Esophagus muscularis mucosa (tissue), 4 donors: ENCODE data around the gene PLXNA3.

Experiments used
- EP300 ChIP-seq: sonication (generic); formaldehyde crosslinking; IDR thresholded peaks from one replicate; pipeline ENCODE4 v1.6.1; 2017; ENCODE audit warnings: antibody characterized with exemption
- POLR2A ChIP-seq: fragments of 450-650 bp; IDR thresholded peaks from one replicate; pipeline ENCODE4 v1.6.1; 2017; ENCODE audit warnings: antibody characterized with exemption, moderate library complexity, mild to moderate bottlenecking, low read depth
- POLR2AphosphoS5 ChIP-seq, 2 donors: sonication (generic); formaldehyde crosslinking; IDR thresholded peaks; one replicate each; pipeline ENCODE4 v1.6.1; 2017; ENCODE audit warnings: antibody characterized with exemption in 2 of 2
- TF ChIP-seq, protein P1 (sequence below), 3 experiments: fragments of 200-600 bp in 2 of 3; fragments of 450-650 bp in 1 of 3; sonication (generic) in 2 of 3; IDR thresholded peaks; one replicate each; pipeline ENCODE4 v1.5.1; 2017 to 2019; ENCODE audit warnings: antibody characterized with exemption in 3 of 3, mild to moderate bottlenecking in 2 of 3, moderate library complexity in 1 of 3

DNA sequence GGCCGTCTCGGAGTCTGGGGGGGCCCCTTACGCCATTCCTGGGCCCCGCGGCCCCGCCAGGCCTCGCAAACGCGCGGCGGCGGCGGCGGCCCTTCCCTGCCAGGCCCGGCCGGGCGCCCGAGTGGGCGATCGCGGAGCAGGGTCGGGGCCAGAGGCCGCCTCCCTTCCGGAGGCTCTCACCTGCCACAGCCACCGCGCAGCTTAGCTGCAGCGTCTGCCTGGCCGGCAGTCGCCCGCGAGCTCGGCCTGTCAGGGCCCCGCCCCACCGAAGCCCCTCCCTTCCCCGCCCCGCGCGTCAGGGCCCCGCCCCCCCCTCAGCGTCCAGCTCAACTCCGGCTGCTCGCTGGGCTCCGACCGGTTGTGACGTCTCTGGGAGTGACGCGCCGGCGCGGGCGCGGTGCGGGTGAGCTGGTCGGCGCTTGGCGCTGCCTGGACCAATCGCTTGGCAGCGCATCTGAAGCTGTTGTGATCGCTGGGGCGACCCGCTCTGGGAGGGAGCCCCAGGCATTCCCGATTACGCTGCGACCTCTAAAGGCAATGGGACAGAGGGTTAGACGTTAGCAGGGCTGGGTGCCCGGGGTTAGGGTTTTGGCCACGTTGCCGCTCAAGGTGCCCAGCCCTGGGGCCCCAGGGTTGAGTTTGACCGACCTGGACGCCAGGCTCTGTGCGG is 32.5 kb downstream of the PLXNA3 start, which contains the start of gene SLC10A3:
- TF ChIP-seq, protein P1, sequence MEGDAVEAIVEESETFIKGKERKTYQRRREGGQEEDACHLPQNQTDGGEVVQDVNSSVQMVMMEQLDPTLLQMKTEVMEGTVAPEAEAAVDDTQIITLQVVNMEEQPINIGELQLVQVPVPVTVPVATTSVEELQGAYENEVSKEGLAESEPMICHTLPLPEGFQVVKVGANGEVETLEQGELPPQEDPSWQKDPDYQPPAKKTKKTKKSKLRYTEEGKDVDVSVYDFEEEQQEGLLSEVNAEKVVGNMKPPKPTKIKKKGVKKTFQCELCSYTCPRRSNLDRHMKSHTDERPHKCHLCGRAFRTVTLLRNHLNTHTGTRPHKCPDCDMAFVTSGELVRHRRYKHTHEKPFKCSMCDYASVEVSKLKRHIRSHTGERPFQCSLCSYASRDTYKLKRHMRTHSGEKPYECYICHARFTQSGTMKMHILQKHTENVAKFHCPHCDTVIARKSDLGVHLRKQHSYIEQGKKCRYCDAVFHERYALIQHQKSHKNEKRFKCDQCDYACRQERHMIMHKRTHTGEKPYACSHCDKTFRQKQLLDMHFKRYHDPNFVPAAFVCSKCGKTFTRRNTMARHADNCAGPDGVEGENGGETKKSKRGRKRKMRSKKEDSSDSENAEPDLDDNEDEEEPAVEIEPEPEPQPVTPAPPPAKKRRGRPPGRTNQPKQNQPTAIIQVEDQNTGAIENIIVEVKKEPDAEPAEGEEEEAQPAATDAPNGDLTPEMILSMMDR (IDR thresholded peaks at IDR 0.05): no peak
- peak; percentile 14 for TF ChIP-seq POLR2A
- no peak for TF ChIP-seq EP300
- TF ChIP-seq POLR2AphosphoS5 (IDR thresholded peaks at IDR 0.05): peak; percentile 90 to 93
